RWPE2 (cell line): Measurements from ENCODE around the gene UGGT2.

Experiments used
- ATAC-seq: fragments of 200-7000 bp; cut with Tn5 transposase; 3 replicates; pipeline ENCODE4 v1.9.1; 2021; ENCODE audit warnings: low read depth
- DNase-seq: peaks from one replicate; pipeline ENCODE4 v3.0.0-alpha.2; 2020; ENCODE audit warnings: low spot score
- H3K27ac ChIP-seq: fragments of 450-650 bp; 2 replicates; pipeline ENCODE4 v1.5.1; 2017; ENCODE audit warnings: mild to moderate bottlenecking; ENCODE audit not compliant: poor library complexity, severe bottlenecking
- H3K27me3 ChIP-seq: fragments of 250-450 bp; sonication (Bioruptor Pico); 2 replicates; pipeline ENCODE4 v1.5.1; 2021; ENCODE audit warnings: mild to moderate bottlenecking, moderate library complexity; ENCODE audit not compliant: insufficient read depth, poor library complexity, severe bottlenecking
- H3K36me3 ChIP-seq: fragments of 250-450 bp; sonication (Bioruptor Pico); 2 replicates; pipeline ENCODE4 v1.5.1; 2020; ENCODE audit warnings: low read depth, mild to moderate bottlenecking, moderate library complexity
- H3K4me1 ChIP-seq: fragments of 250-450 bp; sonication (Bioruptor Pico); 2 replicates; pipeline ENCODE4 v1.5.1; 2021; ENCODE audit warnings: mild to moderate bottlenecking, moderate library complexity; ENCODE audit not compliant: insufficient read depth, poor library complexity, severe bottlenecking
- H3K4me3 ChIP-seq: fragments of 250-450 bp; sonication (Bioruptor Pico); 2 replicates; pipeline ENCODE4 v1.5.1; 2021; ENCODE audit warnings: mild to moderate bottlenecking, moderate library complexity; ENCODE audit not compliant: severe bottlenecking
- H3K9me3 ChIP-seq: fragments of 250-450 bp; sonication (Bioruptor Pico); 2 replicates; pipeline ENCODE4 v1.5.1; 2021; ENCODE audit warnings: mild to moderate bottlenecking, moderate library complexity; ENCODE audit not compliant: severe bottlenecking
- CTCF ChIP-seq: fragments of 450-650 bp; IDR thresholded peaks from one replicate; pipeline ENCODE4 v1.5.1; 2017; ENCODE audit warnings: mild to moderate bottlenecking, moderate library complexity; ENCODE audit not compliant: poor library complexity, severe bottlenecking

Gene UGGT2

GRCh38 chr13:96086736-96087135, 33.5 kb upstream of the UGGT2 start:
- ATAC-seq: no peak
- Histone ChIP-seq H3K9me3 (no peaks in the 10 kb centered on the region), H3K36me3 (no peaks in the 10 kb centered on the region), H3K27me3 (peaks cover 48% of the 10 kb centered on the region), H3K4me1 (no peaks in the 10 kb centered on the region), H3K4me3 (no peak overlapping the region), H3K27ac (no peak overlapping the region)
- no peak for TF ChIP-seq CTCF
- no peak for DNase-seq

DNA sequence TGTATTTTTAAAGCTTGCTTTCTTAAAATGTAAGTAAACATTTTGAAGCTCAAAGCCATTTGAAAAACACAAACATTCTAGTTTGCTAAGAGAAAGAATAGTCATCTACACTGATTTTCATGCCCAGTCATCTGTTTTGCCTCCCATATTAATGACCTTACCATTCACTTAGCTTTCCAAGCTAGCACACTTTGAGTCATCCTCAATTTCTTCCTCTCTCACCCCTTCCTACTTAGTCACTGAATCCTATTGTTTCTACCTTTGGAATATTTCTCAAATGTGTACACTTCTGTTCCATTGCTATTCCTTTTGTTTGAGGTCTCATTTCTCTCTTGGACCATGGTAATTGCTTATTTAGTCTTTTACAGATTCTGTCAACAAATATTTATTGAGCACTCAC, 29.4 kb upstream of the UGGT2 start:
- Histone ChIP-seq H3K4me3 (no peak overlapping the region), H3K27ac (no peak overlapping the region), H3K4me1 (no peaks in the 10 kb centered on the region), H3K27me3 (peaks cover 25% of the 10 kb centered on the region), H3K9me3 (no peaks in the 10 kb centered on the region), H3K36me3 (no peaks in the 10 kb centered on the region)
- no peak for TF ChIP-seq CTCF
- DNase-seq (no peak), ATAC-seq (0 out of 3 replicates have a peak, but pooled peaks have one; percentile 48)

- no peak for DNase-seq
- Histone ChIP-seq H3K9me3 (no peaks in the 10 kb centered on the region), H3K4me1 (no peaks in the 10 kb centered on the region), H3K27ac (no peak overlapping the region), H3K4me3 (no peak overlapping the region), H3K36me3 (no peaks in the 10 kb centered on the region), H3K27me3 (peaks cover 18% of the 10 kb centered on the region)
- ATAC-seq: no peak
- TF ChIP-seq CTCF: no peak
Measured at GRCh38 chr13:96081888-96082287, 28.7 kb upstream of the UGGT2 start.

DNA sequence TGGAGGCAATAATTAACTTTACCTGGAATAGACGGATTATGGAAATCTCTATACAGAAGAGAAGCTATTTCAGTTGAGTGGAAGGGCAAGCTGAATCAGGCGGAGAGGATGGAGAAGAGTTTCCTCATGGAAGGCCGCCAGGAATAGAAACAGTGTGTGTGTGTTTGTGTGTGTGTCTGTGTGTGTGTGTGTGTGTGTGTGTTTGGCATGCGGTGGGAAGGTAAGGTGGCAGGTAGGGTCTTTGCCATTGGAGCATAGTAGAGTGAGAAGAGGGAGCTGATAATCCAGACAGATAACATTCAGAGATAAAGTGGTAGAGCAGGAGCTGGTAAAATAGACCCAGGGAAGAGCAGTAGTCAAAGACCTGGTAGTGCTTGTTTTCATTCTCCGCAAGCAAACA, 27.5 kb upstream of the UGGT2 start:
- Histone ChIP-seq H3K4me1 (no peaks in the 10 kb centered on the region), H3K4me3 (no peak overlapping the region), H3K27me3 (peaks cover 10% of the 10 kb centered on the region)

More for the DNA sequence above, 27.5 kb upstream of the UGGT2 start:
- H3K9me3 ChIP-seq: no peaks in the 10 kb centered on the region
- no peak for TF ChIP-seq CTCF
- DNase-seq (no peak), ATAC-seq (no peak)
- H3K36me3 ChIP-seq: no peaks in the 10 kb centered on the region
- H3K27ac ChIP-seq: no peak overlapping the region
